Right ventricle myocardium inferior (tissue), 1 donor: ENCODE measurements around the gene OR5AL1. TPM values are rescaled to one million over a fixed set of nuclear protein-coding genes. Genes with fewer than 3 reads are reported as not detected.
"Not testable (repeated sequence)": the region's sequence is repeated elsewhere in the genome, so short reads cannot be mapped to it uniquely, and the experiment has no call there.

Source experiments
- ATAC-seq: fragments of 200-7000 bp; cut with Tn5 transposase; one replicate; pipeline ENCODE4 v1.9.1; 2020; ENCODE audit warnings: mild to moderate bottlenecking, moderate library complexity
- DNase-seq: peaks from one replicate; pipeline ENCODE4 v3.0.0; 2021; ENCODE audit errors: missing footprints
- intact Hi-C: fragments of 100-400 bp; cut with DNase I; formaldehyde crosslinking; loops from one replicate; pipeline ENCODE4 v1.11.0; 2022
- long read RNA-seq: library from polyadenylated mRNA; unstranded; transcript quantifications from one replicate; pipeline ENCODE4 v2.0.0, GENCODE V29; 2021
- total RNA-seq: library from RNA; stranded (reverse); fragmentation: NEBNext Ultra II Directional; extraction: Animal tissue kit (Norgen Biotek cat#: 25700); gene quantifications from one replicate; pipeline ENCODE4 v1.2.1, GENCODE V29; 2021
- donor health status: DM: no; HTN: yes; CAD: no; lungs with severe emphysema.

The OR5AL1 gene
- not detected for total RNA-seq
- long read RNA-seq, result 0 reads

DNA sequence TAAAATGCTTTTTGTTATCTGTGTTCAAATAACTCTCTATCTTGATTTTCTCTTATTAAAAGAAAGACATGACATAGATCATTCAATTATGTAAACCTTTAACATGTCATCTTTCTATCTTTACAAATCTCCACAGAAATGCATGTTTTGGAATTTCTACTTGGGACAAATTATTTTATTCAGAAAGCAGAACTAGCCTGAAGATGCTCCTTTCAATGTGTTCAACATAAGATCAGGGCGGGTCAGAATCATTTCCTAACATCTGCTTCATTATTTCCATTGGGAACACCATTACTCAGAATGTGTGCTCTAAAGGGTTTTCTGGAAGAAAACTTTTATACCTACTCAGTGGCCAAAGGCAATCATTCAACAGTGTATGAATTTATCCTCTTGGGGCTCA, at the start of gene OR5AL1:
Gene OR5AL1, plus strand, starts transcription at position 301 of the 400 bp plus-strand sequence.
- ATAC-seq, result no peak
- intact Hi-C loops, result no loop called here
- no peak for DNase-seq

DNA sequence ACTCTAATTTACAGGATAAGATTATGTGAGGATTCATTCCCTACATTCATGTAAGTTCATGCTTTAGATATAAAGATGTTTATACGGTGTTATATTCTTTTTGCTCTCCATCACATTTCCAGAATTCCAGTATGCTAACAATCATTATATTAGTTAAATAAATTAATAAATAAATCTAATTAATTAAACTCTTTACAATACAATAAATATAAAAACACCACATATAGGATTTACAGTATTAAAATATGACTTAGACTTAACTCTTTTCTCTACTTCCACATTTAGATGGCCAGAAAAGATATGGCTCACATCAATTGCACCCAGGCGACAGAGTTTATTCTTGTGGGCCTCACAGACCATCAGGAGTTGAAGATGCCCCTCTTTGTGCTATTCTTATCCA, 37.2 kb upstream of the OR5AL1 start, which contains the start of gene OR8U1:
Gene OR8U1, plus strand, starts transcription at position 301 of the 400 bp plus-strand sequence. Its CDS starts 0 bp downstream, at position 301.
- no peak for DNase-seq
- intact Hi-C loops, result no loop called here
- ATAC-seq, result no peak

DNA sequence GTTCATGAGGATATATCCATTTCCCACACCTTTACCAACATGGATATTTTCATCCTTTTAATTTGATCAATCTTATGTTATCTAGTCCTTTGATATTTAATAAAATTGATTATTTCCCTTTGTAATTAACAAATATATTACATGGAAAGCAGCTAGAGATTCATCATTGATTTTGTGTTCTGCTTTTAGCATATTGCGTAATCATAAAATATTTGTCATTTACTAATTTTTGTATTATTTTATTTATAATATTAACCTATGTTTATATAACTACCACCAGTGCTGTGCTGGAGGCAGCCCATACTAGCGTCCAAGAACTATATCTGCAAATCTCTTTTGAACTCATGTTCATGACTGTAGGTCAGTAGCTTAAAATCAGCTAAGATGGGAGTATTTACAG, 32.4 kb upstream of the OR5AL1 start:
- no peak for ATAC-seq
- no peak for DNase-seq
- intact Hi-C loops, result no loop called here

DNA sequence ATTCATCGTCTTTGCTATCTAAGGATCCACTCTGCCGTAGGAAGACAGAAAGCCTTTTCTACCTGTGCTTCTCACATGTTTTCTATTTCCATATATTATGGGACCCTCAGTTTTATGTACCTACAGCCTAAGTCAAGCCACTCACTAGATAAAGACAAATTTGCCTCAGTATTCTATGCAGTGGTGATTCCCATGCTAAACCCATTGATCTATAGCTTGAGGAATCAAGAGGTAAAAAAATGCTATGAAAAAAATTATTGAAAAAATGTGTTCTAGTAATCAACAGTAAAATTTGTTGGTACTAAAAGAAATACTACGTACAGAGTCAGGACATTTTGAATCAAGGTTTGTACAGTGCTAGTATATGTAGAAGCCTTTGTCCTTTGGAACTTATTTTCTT, 18.1 kb upstream of the OR5AL1 start:
- DNase-seq (no peak), ATAC-seq (no peak)
- intact Hi-C loops, result no loop called here

DNA sequence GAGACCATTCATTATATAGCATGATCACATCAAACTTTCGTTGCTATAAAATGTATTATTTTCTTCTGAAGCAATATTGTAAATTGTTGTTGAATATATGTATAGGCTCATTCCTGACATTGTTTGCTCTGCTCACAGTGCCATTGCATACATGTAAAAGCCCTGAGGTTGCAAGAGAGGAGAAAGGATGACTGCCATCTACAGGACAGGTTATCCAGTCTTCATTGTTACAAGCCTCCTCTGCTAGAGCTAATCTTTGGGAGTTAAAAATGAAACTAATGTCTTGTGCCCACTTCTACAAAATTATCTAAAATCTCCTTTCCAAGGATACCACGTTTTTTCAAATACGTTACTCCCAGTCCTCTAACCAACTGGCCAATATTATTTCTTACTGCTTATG, 16.4 kb upstream of the OR5AL1 start:
- ATAC-seq, result no peak
- DNase-seq, result no peak
- intact Hi-C loops, result no loop called here

DNA sequence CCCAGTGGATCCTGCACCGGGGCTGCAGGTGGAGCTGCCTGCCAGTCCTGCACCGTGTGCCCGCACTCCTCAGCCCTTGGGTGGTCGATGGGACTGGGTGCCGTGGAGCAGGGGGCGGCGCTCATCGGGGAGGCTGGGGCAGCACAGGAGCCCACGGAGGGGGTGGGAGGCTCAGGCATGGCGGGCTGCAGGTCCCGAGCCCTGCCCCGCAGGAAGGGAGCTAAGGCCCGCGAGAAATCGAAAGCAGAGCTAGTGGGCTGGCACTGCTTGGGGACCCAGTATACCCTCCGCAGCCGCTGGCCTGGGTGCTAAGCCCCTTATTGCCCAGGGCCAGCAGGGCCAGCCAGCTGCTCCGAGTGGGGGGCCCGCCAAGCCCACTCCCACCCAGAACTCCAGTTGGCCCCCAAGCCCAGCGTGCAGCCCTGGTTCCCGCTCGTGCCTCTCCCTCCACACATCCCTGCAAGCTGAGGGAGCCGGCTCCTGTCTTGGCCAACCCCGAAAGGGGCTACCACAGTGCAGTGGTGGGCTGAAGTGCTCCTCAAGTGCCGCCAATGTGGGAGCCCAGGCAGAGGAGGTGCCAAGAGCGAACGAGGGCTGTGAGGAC, 10.5 kb upstream of the OR5AL1 start:
- peak; percentile 42 for DNase-seq
- ATAC-seq, result not testable (repeated sequence)

DNA sequence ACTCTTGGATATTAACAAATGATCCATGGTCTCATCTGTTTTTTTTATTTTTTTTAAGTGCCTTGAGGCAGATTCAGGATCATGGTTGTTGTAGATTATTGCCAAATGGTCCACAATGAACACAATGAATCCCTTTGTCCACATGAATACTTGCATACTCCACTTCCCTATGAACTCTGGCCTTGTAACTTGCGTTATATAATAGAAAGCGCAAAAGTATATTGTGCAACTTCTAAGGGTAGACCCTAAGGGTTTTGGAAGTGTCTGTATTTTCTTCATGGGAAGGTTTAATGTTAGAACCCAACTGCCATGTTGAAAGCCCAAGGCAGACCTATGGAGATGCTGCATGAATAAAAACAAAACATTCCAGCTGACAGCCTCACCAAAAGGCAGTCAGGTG, 8.1 kb upstream of the OR5AL1 start:
- ATAC-seq (no peak), DNase-seq (no peak)
- intact Hi-C loops, result no loop called here

More for the DNA sequence above, 10.5 kb upstream of the OR5AL1 start:
- intact Hi-C loops, result not testable (repeated sequence)

DNA sequence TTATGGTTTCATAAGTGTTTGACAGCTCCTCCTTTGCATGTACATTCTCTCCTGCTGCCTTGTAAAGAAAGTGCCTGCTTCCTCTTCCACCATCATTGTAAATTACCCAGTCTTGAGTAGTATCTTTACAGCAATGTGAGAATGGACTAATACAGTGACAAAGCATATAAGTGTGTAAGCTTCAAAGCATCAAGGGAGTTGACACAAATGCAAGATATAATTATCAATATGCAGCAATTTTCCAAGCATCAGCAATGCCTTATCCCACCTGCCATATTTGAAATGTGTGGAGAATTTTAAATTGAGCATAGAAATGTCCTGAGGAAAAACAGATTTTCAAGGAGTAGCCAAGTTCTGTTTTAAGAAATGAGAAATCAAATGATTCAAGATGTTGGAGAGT, 1.7 kb upstream of the OR5AL1 start:
- DNase-seq, result no peak
- intact Hi-C loops, result no loop called here
- ATAC-seq, result no peak

DNA sequence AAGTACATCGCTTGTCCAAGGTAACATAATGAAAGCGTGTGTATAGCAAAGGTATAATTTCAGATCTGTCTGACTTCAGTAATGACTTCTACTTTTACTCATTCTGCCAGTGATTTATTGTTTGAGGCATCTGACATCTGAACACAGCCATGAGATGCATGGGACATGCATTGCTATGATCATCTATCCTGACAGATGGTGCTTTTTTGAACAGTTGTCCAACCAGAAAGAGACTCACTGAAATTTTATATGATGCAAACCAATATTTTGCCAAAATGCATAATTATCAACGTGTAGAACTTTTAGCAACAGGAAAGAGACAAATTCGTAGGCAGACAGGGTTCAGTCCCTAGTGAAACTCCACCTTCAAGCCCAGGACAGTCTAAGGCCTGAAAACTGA, 41.0 kb downstream of the OR5AL1 start:
- ATAC-seq, result no peak
- intact Hi-C loops, result no loop called here
- no peak for DNase-seq

DNA sequence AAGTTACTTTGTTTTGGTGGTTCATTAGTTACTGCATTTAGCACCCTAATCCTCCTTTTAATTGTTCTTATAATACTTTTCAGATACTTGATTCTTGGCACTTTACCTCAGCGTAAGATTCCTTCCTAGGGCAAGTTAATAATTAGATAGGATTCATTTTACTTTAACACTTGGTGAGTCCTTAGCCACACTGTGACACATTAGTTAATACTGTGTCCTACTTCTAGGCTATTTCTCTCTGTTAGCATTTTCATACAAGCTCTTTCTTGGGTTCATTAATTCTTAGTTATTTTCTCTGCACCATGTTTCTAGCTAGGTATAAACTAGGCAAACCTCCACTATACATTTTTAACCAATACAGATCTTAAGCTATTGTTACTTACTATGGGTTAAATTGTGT, 44.6 kb downstream of the OR5AL1 start:
- DNase-seq, result no peak
- intact Hi-C loops, result no loop called here
- no peak for ATAC-seq

Other genes with a start within 250 kb of the OR5AL1 start
- not detected for gene OR5J2, start 236.1 kb upstream of the OR5AL1 start, total RNA-seq
- not detected for gene OR5T2, start 178.4 kb upstream of the OR5AL1 start, total RNA-seq
- gene OR5T3, start 160.4 kb upstream of the OR5AL1 start, total RNA-seq, result not detected
- not detected for gene OR5T1, start 138.5 kb upstream of the OR5AL1 start, total RNA-seq
- not detected for gene OR8H1, start 120.4 kb upstream of the OR5AL1 start, total RNA-seq
- not detected for gene OR8K3, start 97.6 kb upstream of the OR5AL1 start, total RNA-seq
- gene OR8K1, start 66.7 kb upstream of the OR5AL1 start, total RNA-seq, result not detected
- not detected for gene OR8J1, start 58.4 kb upstream of the OR5AL1 start, total RNA-seq
- not detected for gene OR8U1, start 37.1 kb upstream of the OR5AL1 start, total RNA-seq
- gene OR5M3, start 60.7 kb downstream of the OR5AL1 start, total RNA-seq, result not detected
- not detected for gene OR5M8, start 78.7 kb downstream of the OR5AL1 start, total RNA-seq
- not detected for gene OR5M11, start 130.6 kb downstream of the OR5AL1 start, total RNA-seq
- not detected for gene OR5M10, start 165.0 kb downstream of the OR5AL1 start, total RNA-seq
- not detected for gene OR5M1, start 202.2 kb downstream of the OR5AL1 start, total RNA-seq
- gene OR5AP2, start 229.7 kb downstream of the OR5AL1 start, total RNA-seq, result not detected